Kidney epithelial cell (primary cell): ENCODE results near the gene TM7SF3. TPM values are rescaled to one million over a fixed set of nuclear protein-coding genes. Genes with fewer than 3 reads are reported as not detected.
"Not testable (repeated sequence)": the region's sequence is repeated elsewhere in the genome, so short reads cannot be mapped to it uniquely, and the experiment has no call there.

Experiments used
- DNase-seq: peaks from one replicate; pipeline ENCODE4 v3.0.0-alpha.2; 2010; ENCODE audit warnings: low read depth
- H3K27me3 ChIP-seq: 2 replicates; pipeline ENCODE4 v1.6.0; 2011; ENCODE audit warnings: low read length; ENCODE audit not compliant: control insufficient read depth, insufficient read depth
- H3K36me3 ChIP-seq: 2 replicates; pipeline ENCODE4 v1.5.1; 2011; ENCODE audit warnings: low read length; ENCODE audit not compliant: control insufficient read depth, insufficient read depth
- H3K4me3 ChIP-seq: 2 replicates; pipeline ENCODE4 v1.5.1; 2011; ENCODE audit warnings: low read depth, mild to moderate bottlenecking, control low read depth, low read length
- CTCF ChIP-seq: IDR thresholded peaks from 2 replicates; pipeline ENCODE4 v1.5.1; 2011; ENCODE audit warnings: mild to moderate bottlenecking, moderate library complexity, low read length, control low read depth, inconsistent platforms; ENCODE audit not compliant: insufficient read depth, poor library complexity, severe bottlenecking
- total RNA-seq: library from RNA; depleted of rRNA; stranded (reverse); fragments of >200 nt; gene quantifications from 2 replicates; pipeline ENCODE4 v1.2.3, GENCODE V29; 2015

Gene TM7SF3
- total RNA-seq, 1 donor from 2014 or later = 59.5 TPM

- DNase-seq = no peak
- Histone ChIP-seq H3K27me3 (no peaks in the 10 kb centered on the region), H3K36me3 (no peaks in the 10 kb centered on the region), H3K4me3 (no peak overlapping the region)
- TF ChIP-seq CTCF = no peak
These were observed 44.0 kb downstream of the TM7SF3 start for GRCh38 chr12:26970136-26970535.

GRCh38 chr12:26966842-26967241, 47.3 kb downstream of the TM7SF3 start:
- no peaks in the 10 kb centered on the region for H3K27me3 ChIP-seq
- no peaks in the 10 kb centered on the region for H3K36me3 ChIP-seq
- DNase-seq = no peak
- H3K4me3 ChIP-seq = no peak overlapping the region
- no peak for TF ChIP-seq CTCF

DNA sequence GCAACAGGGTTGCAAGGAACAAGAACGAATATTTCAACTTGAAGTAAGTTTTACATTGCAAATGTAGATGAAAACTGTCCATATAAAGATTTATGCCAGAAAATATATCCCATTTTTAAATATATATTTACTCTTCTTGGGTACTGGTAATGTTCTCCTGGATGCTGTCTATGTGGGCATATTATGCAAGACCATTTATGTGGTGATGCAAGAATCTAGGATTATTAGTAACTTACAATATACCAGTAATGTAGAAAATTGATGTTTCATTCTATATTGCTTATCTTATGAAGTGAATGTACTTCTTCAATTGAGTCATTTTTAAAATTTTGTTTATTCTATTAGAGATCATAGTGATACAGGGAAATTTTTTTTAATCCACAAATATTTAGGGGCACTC, 50.8 kb downstream of the TM7SF3 start:
- no peak for DNase-seq
- Histone ChIP-seq H3K4me3 (no peak overlapping the region), H3K36me3 (no peaks in the 10 kb centered on the region), H3K27me3 (no peaks in the 10 kb centered on the region)
- TF ChIP-seq CTCF = no peak

DNA sequence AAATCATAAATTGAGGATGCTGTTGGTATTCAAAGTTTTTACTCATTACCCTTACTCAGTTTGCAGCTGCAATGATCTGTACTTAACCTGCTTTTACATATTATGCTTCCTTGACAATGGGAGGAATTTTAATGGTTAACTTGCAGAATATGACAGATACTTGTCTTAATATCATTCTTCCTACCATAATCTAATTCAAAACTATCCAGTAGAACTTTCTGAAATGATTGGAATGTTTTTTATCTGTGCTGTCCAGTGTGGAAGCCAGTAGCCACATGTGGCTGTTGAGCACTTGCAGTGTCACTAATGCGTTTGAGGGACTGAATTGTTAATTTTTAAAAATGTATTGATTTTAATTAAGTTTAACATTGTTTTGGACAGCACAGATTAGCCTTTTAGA, 52.4 kb downstream of the TM7SF3 start:
- Histone ChIP-seq H3K27me3 (no peaks in the 10 kb centered on the region), H3K4me3 (no peak overlapping the region), H3K36me3 (no peaks in the 10 kb centered on the region)
- no peak for DNase-seq
- no peak for TF ChIP-seq CTCF

DNA sequence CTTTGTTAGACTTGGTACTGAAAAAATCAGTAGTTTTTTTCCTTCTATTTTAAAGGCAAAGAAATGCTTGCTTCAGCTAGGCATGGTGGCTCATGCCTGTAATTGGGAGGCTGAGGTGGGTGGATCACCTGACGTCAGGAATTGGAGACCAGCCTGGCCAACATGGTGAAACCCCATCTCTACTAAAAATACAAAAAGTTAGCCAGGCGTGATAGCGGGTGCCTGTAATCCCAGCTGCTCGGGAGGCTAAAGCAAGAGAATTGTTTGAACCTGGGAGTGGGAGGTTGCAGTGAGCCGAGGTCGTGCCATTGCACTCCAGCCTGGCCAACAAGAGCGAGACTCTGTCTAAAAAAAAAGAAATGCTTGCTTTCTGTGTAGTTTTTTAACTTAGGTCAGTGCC, 52.8 kb downstream of the TM7SF3 start:
- H3K36me3 ChIP-seq, H3K27me3 ChIP-seq, H3K4me3 ChIP-seq, DNase-seq: not testable (repeated sequence)

DNA sequence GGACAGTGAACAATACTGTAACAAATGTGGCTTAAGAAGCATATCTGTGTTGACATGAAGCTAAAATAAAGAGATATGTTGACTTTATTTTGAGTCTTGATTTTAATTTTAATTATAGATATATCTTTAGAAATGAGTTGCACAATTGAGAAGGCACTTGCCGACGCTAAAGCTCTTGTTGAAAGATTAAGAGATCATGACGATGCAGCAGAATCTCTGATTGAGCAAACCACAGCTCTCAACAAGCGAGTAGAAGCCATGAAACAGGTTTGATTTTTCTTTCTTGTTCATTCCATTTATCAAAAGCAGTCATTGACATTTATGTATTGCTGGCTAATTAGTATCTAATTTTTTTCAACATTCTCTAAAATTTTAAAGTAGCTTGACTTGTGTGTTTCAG, 60.2 kb downstream of the TM7SF3 start:
- Histone ChIP-seq H3K36me3 (peaks cover 1% of the 10 kb centered on the region), H3K27me3 (no peaks in the 10 kb centered on the region), H3K4me3 (no peak overlapping the region)
- no peak for DNase-seq
- TF ChIP-seq CTCF = no peak
